T-cell (primary cell): ENCODE measurements around the gene EXOC4. TPM values are rescaled to one million over a fixed set of nuclear protein-coding genes. Genes with fewer than 3 reads are reported as not detected.

Experiments used
- ATAC-seq, 4 experiments: fragments of 200-7000 bp in 3 of 4; fragments of 150-1000 bp in 1 of 4; cut with Tn5 transposase; replicated peaks in 1 of 4; 1 replicate in 3 of 4; 2 replicates in 1 of 4; pipeline ENCODE4 v1.10.0; 2021; ENCODE audit warnings: moderate library complexity in 3 of 4, mild to moderate bottlenecking in 2 of 4, moderate number of reproducible peaks in 1 of 4
- CTCF ChIA-PET, 2 donors: fragments of 300-600 bp; sonication (Branson Sonifier 250); formaldehyde crosslinking; loops; one replicate each; lab custom pipeline; 2022; ENCODE audit warnings: antibody characterized with exemption in 2 of 2; lab: Charles Lee
- POLR2A ChIA-PET, 2 donors: fragments of 300-600 bp; sonication (Branson Sonifier 250); formaldehyde crosslinking; loops; one replicate each; lab custom pipeline; 2022; ENCODE audit warnings: antibody characterized with exemption in 2 of 2; lab: Charles Lee
- DNase-seq, 35 experiments: peaks; one replicate each; pipeline versions ENCODE4 v3.0.0 to v3.0.0-alpha.2; 2013 to 2023
- H3K27ac ChIP-seq: one replicate; pipeline ENCODE4 v1.5.1; 2013; ENCODE audit warnings: low read length
- H3K27me3 ChIP-seq, 2 experiments: replicated peaks in 1 of 2; 1 replicate in 1 of 2; 2 replicates in 1 of 2; pipeline versions ENCODE4 v1.6.1 to v1.7.0; 2013; ENCODE audit warnings: low read length in 1 of 2, mixed read lengths in 1 of 2; ENCODE audit not compliant: control insufficient read depth in 2 of 2, insufficient read depth in 2 of 2; ENCODE audit errors: extremely low read depth in 1 of 2
- H3K36me3 ChIP-seq, 2 donors: 1 replicate in 1 of 2; 2 replicates in 1 of 2; pipeline versions ENCODE4 v1.6.1 to v1.7.0; 2013; ENCODE audit warnings: low read length in 1 of 2; ENCODE audit not compliant: control insufficient read depth in 2 of 2, insufficient read depth in 1 of 2; ENCODE audit errors: extremely low read depth in 1 of 2
- H3K4me1 ChIP-seq, 2 experiments: 1 replicate in 1 of 2; 2 replicates in 1 of 2; pipeline versions ENCODE4 v1.6.1 to v1.7.0; 2013; ENCODE audit warnings: low read length in 2 of 2, mixed read lengths in 1 of 2; ENCODE audit not compliant: insufficient read depth in 2 of 2, control insufficient read depth in 1 of 2; ENCODE audit errors: extremely low read depth in 1 of 2
- H3K4me3 ChIP-seq, 2 donors: 1 replicate in 1 of 2; 2 replicates in 1 of 2; pipeline versions ENCODE4 v1.5.1 to v1.7.0; 2013; ENCODE audit warnings: mild to moderate bottlenecking in 2 of 2, low read length in 1 of 2, moderate library complexity in 1 of 2; ENCODE audit not compliant: control insufficient read depth in 1 of 2; ENCODE audit errors: extremely low read depth in 1 of 2
- H3K9me3 ChIP-seq: 2 replicates; pipeline ENCODE4 v1.7.0; 2013
- H3K27ac Mint-ChIP-seq, 2 donors: one replicate each; pipeline ENCODE4 v1.8.0; 2020 to 2021; ENCODE audit warnings: mild to moderate bottlenecking in 2 of 2, mixed read lengths in 2 of 2
- H3K27me3 Mint-ChIP-seq, 2 donors: one replicate each; pipeline ENCODE4 v1.8.0; 2021 to 2022; ENCODE audit warnings: mixed read lengths in 2 of 2
- H3K36me3 Mint-ChIP-seq: one replicate; pipeline ENCODE4 v1.8.0; 2021; ENCODE audit warnings: mixed read lengths
- H3K4me1 Mint-ChIP-seq, 3 donors: one replicate each; pipeline ENCODE4 v1.8.0; 2020 to 2022; ENCODE audit warnings: mixed read lengths in 3 of 3, mild to moderate bottlenecking in 1 of 3
- H3K4me3 Mint-ChIP-seq, 3 donors: one replicate each; pipeline ENCODE4 v1.8.0; 2020 to 2022; ENCODE audit warnings: mild to moderate bottlenecking in 3 of 3, mixed read lengths in 3 of 3, moderate library complexity in 3 of 3
- H3K9me3 Mint-ChIP-seq, 3 donors: one replicate each; pipeline ENCODE4 v1.8.0; 2020 to 2022; ENCODE audit warnings: mixed read lengths in 3 of 3
- whole genome bisulfite sequencing: methylation state at CpG from one replicate; pipeline ENCODE4 v1.1.5; 2013; ENCODE audit warnings: missing lambda C conversion rate; ENCODE audit not compliant: insufficient coverage; 5-methylcytosine and 5-hydroxymethylcytosine counted together
- total RNA-seq, 35 experiments: library from RNA in 6 of 35; stranded (reverse) in 6 of 35; fragments of 120-200 nt in 1 of 35; gene quantifications; one replicate each; pipeline versions ENCODE4 v1.2.1 to v1.2.4 and lab custom pipeline; 2013 to 2026

Gene EXOC4
- total RNA-seq, 5 donors from 2014 or later (not counting 1 experiment from before 2014, with no cell fraction given) = 58.2 to 108 (median 64.8) TPM

DNA sequence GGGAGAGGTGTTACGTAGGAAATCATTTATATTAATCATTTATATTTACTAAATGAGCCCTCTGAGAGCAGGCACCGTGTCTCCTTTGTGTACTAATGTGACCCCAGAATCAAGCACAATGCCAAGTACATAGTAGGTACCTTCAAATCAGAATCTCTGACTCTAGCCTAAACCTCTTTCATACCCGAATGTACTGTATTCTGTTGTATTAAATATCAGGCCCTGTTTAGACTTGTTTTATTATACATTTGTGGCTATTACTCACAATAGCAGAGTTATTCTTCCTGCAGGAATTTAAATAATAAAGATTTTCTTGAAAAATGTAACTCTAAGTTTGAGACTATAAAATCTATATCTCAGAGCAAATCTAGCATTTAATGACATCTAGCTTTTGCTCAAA, 297.3 kb downstream of the EXOC4 start:
- ChIA-PET POLR2A (no interaction called here), CTCF (no interaction called here)
- H3K36me3 ChIP-seq = no peaks in the 10 kb centered on the region
- H3K4me1 Mint-ChIP-seq = no peaks in the 10 kb centered on the region
- H3K9me3 ChIP-seq = no peaks in the 10 kb centered on the region
- peaks cover 10% of the 10 kb centered on the region for H3K36me3 Mint-ChIP-seq
- H3K4me1 ChIP-seq = no peaks in the 10 kb centered on the region
- H3K27ac Mint-ChIP-seq = no peak overlapping the region
- H3K9me3 Mint-ChIP-seq = no peaks in the 10 kb centered on the region
- DNase-seq = no peak
- no peak overlapping the region for H3K27ac ChIP-seq
- ATAC-seq = no peak
- H3K27me3 ChIP-seq = no peaks in the 10 kb centered on the region
- no CpG with 5 or more reads among the region's 3 CpGs for WGBS
- H3K27me3 Mint-ChIP-seq = no peaks in the 10 kb centered on the region
- H3K4me3 ChIP-seq = no peak overlapping the region
- H3K4me3 Mint-ChIP-seq = no peak overlapping the region

DNA sequence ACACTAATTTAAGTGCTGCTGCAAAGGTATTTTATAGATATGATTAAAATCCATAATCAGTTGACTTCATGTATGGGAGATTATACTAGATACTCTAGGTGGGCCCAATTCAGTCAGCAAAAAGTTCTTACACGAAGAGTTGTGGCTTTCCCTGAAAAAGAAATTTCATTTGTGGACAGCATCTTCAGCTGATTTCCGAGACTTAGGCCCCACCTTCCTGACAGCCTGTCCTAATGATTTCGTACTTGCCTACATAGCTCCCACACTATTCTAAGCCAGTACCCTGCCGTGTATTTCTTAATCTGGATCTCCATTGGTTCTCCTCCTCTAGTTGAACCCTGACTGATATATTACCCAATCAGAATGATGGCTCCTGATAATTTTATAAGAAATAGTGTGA, 297.9 kb downstream of the EXOC4 start:
- ChIA-PET POLR2A (interaction anchor here in 1 of 2 donors (0.6 kb wide), 1 partner anchor 256 kb away, joined by 4 read pairs; no protein-coding TSS in a partner anchor), CTCF (no interaction called here)
- H3K4me1 ChIP-seq = no peaks in the 10 kb centered on the region
- no peak overlapping the region for H3K4me3 ChIP-seq
- H3K9me3 ChIP-seq = no peaks in the 10 kb centered on the region
- no peak overlapping the region for H3K27ac ChIP-seq
- Mint-ChIP-seq H3K4me1 (no peaks in the 10 kb centered on the region), H3K27me3 (no peaks in the 10 kb centered on the region), H3K36me3 (peaks cover 10% of the 10 kb centered on the region), H3K9me3 (no peaks in the 10 kb centered on the region), H3K4me3 (no peak overlapping the region), H3K27ac (no peak overlapping the region)
- ATAC-seq = no peak
- no peaks in the 10 kb centered on the region for H3K27me3 ChIP-seq
- H3K36me3 ChIP-seq = no peaks in the 10 kb centered on the region
- 96% methylated on average over 2 of the region's 4 CpGs for WGBS
- DNase-seq = no peak

DNA sequence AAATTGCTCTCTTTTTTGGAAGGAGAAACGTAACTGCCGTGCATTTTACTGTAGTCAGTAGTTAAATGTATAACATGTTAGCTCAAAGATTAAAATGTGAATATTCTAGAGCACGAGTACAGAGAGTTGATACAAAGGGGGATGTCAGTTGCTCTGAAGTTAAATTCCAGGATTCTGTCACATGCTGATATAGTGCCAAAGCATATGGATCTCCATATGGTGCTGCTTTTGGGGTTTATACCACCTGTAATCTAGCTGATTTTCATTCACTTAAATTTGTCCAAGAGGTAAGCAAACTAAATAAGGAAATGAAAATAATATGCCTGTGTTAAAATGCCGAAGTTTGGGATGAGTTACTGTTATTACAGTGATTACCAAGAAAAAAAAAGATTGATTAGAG, 298.6 kb downstream of the EXOC4 start:
- H3K27ac Mint-ChIP-seq = no peak overlapping the region
- H3K9me3 Mint-ChIP-seq = no peaks in the 10 kb centered on the region
- POLR2A ChIA-PET = interaction anchor here in 1 of 2 donors (0.6 kb wide), 2 partner anchors 256 to 311 kb away, joined by 4 to 5 read pairs; no protein-coding TSS in a partner anchor
- H3K27me3 ChIP-seq = no peaks in the 10 kb centered on the region
- WGBS = 87% methylated on average over 3 of the region's 4 CpGs
- no peaks in the 10 kb centered on the region for H3K27me3 Mint-ChIP-seq
- ATAC-seq = no peak
- no peak overlapping the region for H3K4me3 ChIP-seq
- no peak overlapping the region for H3K4me3 Mint-ChIP-seq
- no peaks in the 10 kb centered on the region for H3K4me1 ChIP-seq
- CTCF ChIA-PET = no interaction called here
- no peaks in the 10 kb centered on the region for H3K9me3 ChIP-seq
- DNase-seq = no peak
- peaks cover 0 to 3% (median 0%) of the 10 kb centered on the region in 3 donors for H3K4me1 Mint-ChIP-seq
- H3K27ac ChIP-seq = no peak overlapping the region
- no peaks in the 10 kb centered on the region for H3K36me3 ChIP-seq
- H3K36me3 Mint-ChIP-seq = peaks cover 16% of the 10 kb centered on the region

DNA sequence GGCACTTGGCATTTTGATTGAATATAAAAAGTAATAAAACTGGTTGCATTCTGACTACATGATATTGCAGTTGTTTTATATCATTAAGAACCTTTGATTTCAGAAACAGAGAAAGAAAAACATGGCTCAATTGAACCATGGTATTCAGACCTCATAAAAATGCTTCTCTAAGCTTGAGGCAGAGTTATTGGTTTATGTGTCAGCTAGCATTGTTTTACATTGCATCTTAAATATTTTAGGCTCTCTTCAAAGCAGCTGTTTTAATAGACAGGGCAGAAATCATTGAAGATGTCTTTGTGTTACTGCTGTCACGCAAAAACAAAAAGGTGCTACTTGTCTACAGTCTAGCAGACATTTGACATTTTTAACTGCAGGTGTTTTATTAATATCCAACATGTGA, 299.2 kb downstream of the EXOC4 start:
- Histone ChIP-seq H3K4me1 (no peaks in the 10 kb centered on the region), H3K27ac (no peak overlapping the region), H3K9me3 (no peaks in the 10 kb centered on the region), H3K4me3 (no peak overlapping the region), H3K36me3 (no peaks in the 10 kb centered on the region), H3K27me3 (no peaks in the 10 kb centered on the region)
- Mint-ChIP-seq H3K4me1 (peaks cover 0 to 3% (median 0%) of the 10 kb centered on the region in 3 donors), H3K9me3 (no peaks in the 10 kb centered on the region), H3K27ac (no peak overlapping the region), H3K36me3 (peaks cover 19% of the 10 kb centered on the region), H3K27me3 (no peaks in the 10 kb centered on the region), H3K4me3 (no peak overlapping the region)
- no CpG with 5 or more reads among the region's 1 CpG for WGBS
- DNase-seq (no peak), ATAC-seq (no peak)
- ChIA-PET CTCF (no interaction called here), POLR2A (no interaction called here)

DNA sequence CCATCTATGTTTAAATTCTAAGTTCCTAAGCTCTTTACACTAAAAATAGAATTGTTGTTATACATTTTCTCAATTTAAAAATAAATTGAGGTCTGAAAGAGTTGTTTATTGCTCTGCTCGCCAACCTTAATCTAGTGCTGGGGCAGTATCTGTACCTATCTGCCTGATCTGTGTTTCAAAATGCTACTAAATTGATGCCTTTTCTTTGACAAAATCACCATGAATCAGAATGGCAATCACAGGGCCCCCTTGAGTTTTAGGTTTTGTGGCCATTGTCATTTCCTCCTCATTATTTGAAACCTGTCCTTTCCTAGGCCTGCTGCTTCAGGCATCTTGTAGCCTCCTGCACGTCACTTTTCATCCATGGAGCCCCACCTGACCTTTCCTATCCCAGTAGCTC, 301.5 kb downstream of the EXOC4 start:
- no CpG with 5 or more reads among the region's 2 CpGs for WGBS
- no peak overlapping the region for H3K27ac ChIP-seq
- H3K27ac Mint-ChIP-seq = no peak overlapping the region
- H3K4me1 Mint-ChIP-seq = peaks cover 0 to 3% (median 0%) of the 10 kb centered on the region in 3 donors
- ChIA-PET CTCF (interaction anchor here in 1 of 2 donors (1.0 kb wide), 1 partner anchor 14 kb away, joined by 3 read pairs; no protein-coding TSS in a partner anchor), POLR2A (no interaction called here)
- H3K9me3 ChIP-seq = no peaks in the 10 kb centered on the region
- H3K27me3 ChIP-seq = no peaks in the 10 kb centered on the region
- no peak overlapping the region for H3K4me3 Mint-ChIP-seq
- H3K36me3 Mint-ChIP-seq = peaks cover 12% of the 10 kb centered on the region
- H3K4me1 ChIP-seq = no peaks in the 10 kb centered on the region
- H3K4me3 ChIP-seq = no peak overlapping the region
- ATAC-seq (no peak), DNase-seq (no peak)
- H3K9me3 Mint-ChIP-seq = no peaks in the 10 kb centered on the region
- no peaks in the 10 kb centered on the region for H3K36me3 ChIP-seq
- no peaks in the 10 kb centered on the region for H3K27me3 Mint-ChIP-seq

DNA sequence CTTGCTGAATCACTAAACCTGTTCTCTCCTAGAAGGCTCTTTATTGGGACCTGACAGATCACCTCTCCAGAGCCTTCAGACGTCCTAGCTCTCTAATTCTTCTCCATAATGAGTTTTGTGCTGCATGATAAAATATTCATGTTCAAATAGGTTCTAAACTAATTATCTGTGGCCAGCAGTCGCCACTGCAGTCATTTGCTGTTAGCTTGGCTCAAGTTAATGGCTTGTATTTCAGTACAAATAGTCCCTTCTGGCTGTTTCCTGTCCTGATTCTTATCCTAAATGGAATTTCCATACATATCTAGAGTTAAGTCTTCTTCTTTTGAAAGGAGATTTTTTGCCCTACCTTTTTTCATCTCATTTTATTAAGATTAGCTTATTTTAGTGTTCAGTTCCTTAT, 303.2 kb downstream of the EXOC4 start:
- ATAC-seq (no peak), DNase-seq (no peak)
- Mint-ChIP-seq H3K36me3 (peaks cover 19% of the 10 kb centered on the region), H3K27me3 (no peaks in the 10 kb centered on the region), H3K4me3 (no peak overlapping the region), H3K9me3 (no peaks in the 10 kb centered on the region), H3K4me1 (peaks cover 0 to 3% (median 0%) of the 10 kb centered on the region in 3 donors), H3K27ac (no peak overlapping the region)
- no peak overlapping the region for H3K27ac ChIP-seq
- no peaks in the 10 kb centered on the region for H3K36me3 ChIP-seq
- H3K4me1 ChIP-seq = no peaks in the 10 kb centered on the region
- no CpG with 5 or more reads among the region's 2 CpGs for WGBS
- H3K27me3 ChIP-seq = no peaks in the 10 kb centered on the region
- ChIA-PET POLR2A (no interaction called here), CTCF (no interaction called here)
- no peaks in the 10 kb centered on the region for H3K9me3 ChIP-seq
- no peak overlapping the region for H3K4me3 ChIP-seq

DNA sequence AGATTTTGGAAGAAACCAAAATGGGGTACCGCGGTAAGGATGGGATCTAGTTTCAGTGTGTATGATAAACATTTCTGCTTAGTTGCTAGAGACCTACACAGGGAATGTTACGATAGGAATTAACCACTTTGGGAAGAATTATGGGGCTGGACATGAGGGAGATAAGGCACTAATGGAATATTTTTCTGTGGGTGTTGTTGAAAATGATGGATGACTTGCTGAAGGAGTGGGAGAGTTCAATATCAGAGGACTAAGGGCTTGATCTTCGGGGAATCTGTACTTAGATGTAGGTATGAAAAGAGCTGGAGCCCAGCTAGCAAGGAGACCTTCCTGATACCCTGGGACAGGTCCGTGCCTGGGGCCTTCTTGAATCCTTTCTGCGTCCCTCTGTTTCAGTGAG, 303.7 kb downstream of the EXOC4 start:
- ChIA-PET CTCF (no interaction called here), POLR2A (no interaction called here)
- H3K9me3 ChIP-seq = no peaks in the 10 kb centered on the region
- H3K36me3 ChIP-seq = no peaks in the 10 kb centered on the region
- no peaks in the 10 kb centered on the region for H3K9me3 Mint-ChIP-seq
- no peaks in the 10 kb centered on the region for H3K27me3 Mint-ChIP-seq
- no peaks in the 10 kb centered on the region for H3K4me1 ChIP-seq
- no peak for DNase-seq
- no peak overlapping the region for H3K27ac Mint-ChIP-seq
- no peak overlapping the region for H3K4me3 Mint-ChIP-seq
- no peak overlapping the region for H3K4me3 ChIP-seq
- H3K36me3 Mint-ChIP-seq = peaks cover 24% of the 10 kb centered on the region
- H3K27me3 ChIP-seq = no peaks in the 10 kb centered on the region
- ATAC-seq = no peak
- WGBS = 93% methylated on average over 4 of the region's 6 CpGs
- H3K4me1 Mint-ChIP-seq = peaks cover 0 to 3% (median 0%) of the 10 kb centered on the region in 3 donors
- no peak overlapping the region for H3K27ac ChIP-seq
